ENCODE measurements around the gene COL18A1. TPM values are rescaled to one million over a fixed set of nuclear protein-coding genes. Genes with fewer than 3 reads are reported as not detected.
A peak's percentile ranks its signal among the peaks of the same experiment; 100 is the strongest.

The COL18A1 gene
- total RNA-seq, 3 donors from 2014 or later (not counting 1 experiment from before 2014, with no cell fraction given), result 12.3 to 22.3 (median 12.7) TPM

GRCh38 chr21:45454926-45455673 is 50.1 kb downstream of the COL18A1 start:
- WGBS (ENCODE audit: insufficient coverage), result 53% methylated on average over 23 of the region's 23 CpGs
- H3K9me3 Mint-ChIP-seq, result no peaks in the 10 kb centered on the region
- no peak overlapping the region for H3K27ac Mint-ChIP-seq
- H3K27me3 Mint-ChIP-seq (ENCODE audit: low read depth in 2 of 2), result no peaks in the 10 kb centered on the region
- intact Hi-C loops (cut with micrococcal nuclease), result no loop called here
- no peak for TF ChIP-seq CTCF (IDR thresholded peaks at IDR 0.05)
- Histone ChIP-seq H3K27me3 (ENCODE audit: control insufficient read depth, insufficient read depth, low read length) (no peaks in the 10 kb centered on the region), H3K36me3 (ENCODE audit: control insufficient read depth, insufficient read depth, low read length) (no peaks in the 10 kb centered on the region), H3K9me3 (ENCODE audit: control insufficient read depth, insufficient read depth, low read length) (no peaks in the 10 kb centered on the region), H3K4me3 (ENCODE audit: low read length) (no peak overlapping the region), H3K27ac (ENCODE audit: low read length) (no peak overlapping the region), H3K4me1 (ENCODE audit: control insufficient read depth, insufficient read depth, low read length) (peaks cover 6% of the 10 kb centered on the region)
- peak in 1 of 3 donors; percentile 45 for ATAC-seq
- H3K4me3 Mint-ChIP-seq, result no peak overlapping the region
- H3K36me3 Mint-ChIP-seq, result no peaks in the 10 kb centered on the region
- H3K4me1 Mint-ChIP-seq, result peaks cover 5 to 6% of the 10 kb centered on the region in 2 donors
- DNase-seq, result no peak

GRCh38 chr21:45455674-45456583 is 51.0 kb downstream of the COL18A1 start:
- ATAC-seq, result no peak
- intact Hi-C loops (cut with micrococcal nuclease), result no loop called here
- H3K9me3 Mint-ChIP-seq, result no peaks in the 10 kb centered on the region
- H3K27me3 Mint-ChIP-seq (ENCODE audit: low read depth in 2 of 2), result no peaks in the 10 kb centered on the region
- no peaks in the 10 kb centered on the region for H3K36me3 Mint-ChIP-seq
- no peak for DNase-seq
- Histone ChIP-seq H3K9me3 (ENCODE audit: control insufficient read depth, insufficient read depth, low read length) (no peaks in the 10 kb centered on the region), H3K27ac (ENCODE audit: low read length) (no peak overlapping the region), H3K4me1 (ENCODE audit: control insufficient read depth, insufficient read depth, low read length) (peaks cover 6% of the 10 kb centered on the region), H3K4me3 (ENCODE audit: low read length) (no peak overlapping the region), H3K36me3 (ENCODE audit: control insufficient read depth, insufficient read depth, low read length) (no peaks in the 10 kb centered on the region), H3K27me3 (ENCODE audit: control insufficient read depth, insufficient read depth, low read length) (no peaks in the 10 kb centered on the region)
- 80% methylated on average over 47 of the region's 47 CpGs for WGBS (ENCODE audit: insufficient coverage)
- no peak overlapping the region for H3K27ac Mint-ChIP-seq
- peaks cover 5 to 6% of the 10 kb centered on the region in 2 donors for H3K4me1 Mint-ChIP-seq
- no peak overlapping the region for H3K4me3 Mint-ChIP-seq
- no peak for TF ChIP-seq CTCF (IDR thresholded peaks at IDR 0.05)

- Mint-ChIP-seq H3K4me1 (peaks cover 5 to 6% of the 10 kb centered on the region in 2 donors), H3K9me3 (no peaks in the 10 kb centered on the region), H3K27ac (no peak overlapping the region), H3K36me3 (no peaks in the 10 kb centered on the region), H3K4me3 (no peak overlapping the region), H3K27me3 (ENCODE audit: low read depth in 2 of 2) (peaks cover 0 to 3% of the 10 kb centered on the region in 2 donors)
- TF ChIP-seq CTCF (IDR thresholded peaks at IDR 0.05), result no peak
- H3K27me3 ChIP-seq (ENCODE audit: control insufficient read depth, insufficient read depth, low read length), result no peaks in the 10 kb centered on the region
- H3K4me1 ChIP-seq (ENCODE audit: control insufficient read depth, insufficient read depth, low read length), result peaks cover 6% of the 10 kb centered on the region
- no peak overlapping the region for H3K4me3 ChIP-seq (ENCODE audit: low read length)
- H3K9me3 ChIP-seq (ENCODE audit: control insufficient read depth, insufficient read depth, low read length), result no peaks in the 10 kb centered on the region
- H3K27ac ChIP-seq (ENCODE audit: low read length), result no peak overlapping the region
- no peak for ATAC-seq
- intact Hi-C loops (cut with micrococcal nuclease), result no loop called here
- H3K36me3 ChIP-seq (ENCODE audit: control insufficient read depth, insufficient read depth, low read length), result no peaks in the 10 kb centered on the region
- WGBS (ENCODE audit: insufficient coverage), result 86% methylated on average over 38 of the region's 38 CpGs
- no peak for DNase-seq
These were observed 51.7 kb downstream of the COL18A1 start for GRCh38 chr21:45456584-45457160.
